ENCODE results near the gene DDX49.
"Not testable (repeated sequence)": the region's sequence is repeated elsewhere in the genome, so short reads cannot be mapped to it uniquely, and the experiment has no call there.

Gene DDX49

DNA sequence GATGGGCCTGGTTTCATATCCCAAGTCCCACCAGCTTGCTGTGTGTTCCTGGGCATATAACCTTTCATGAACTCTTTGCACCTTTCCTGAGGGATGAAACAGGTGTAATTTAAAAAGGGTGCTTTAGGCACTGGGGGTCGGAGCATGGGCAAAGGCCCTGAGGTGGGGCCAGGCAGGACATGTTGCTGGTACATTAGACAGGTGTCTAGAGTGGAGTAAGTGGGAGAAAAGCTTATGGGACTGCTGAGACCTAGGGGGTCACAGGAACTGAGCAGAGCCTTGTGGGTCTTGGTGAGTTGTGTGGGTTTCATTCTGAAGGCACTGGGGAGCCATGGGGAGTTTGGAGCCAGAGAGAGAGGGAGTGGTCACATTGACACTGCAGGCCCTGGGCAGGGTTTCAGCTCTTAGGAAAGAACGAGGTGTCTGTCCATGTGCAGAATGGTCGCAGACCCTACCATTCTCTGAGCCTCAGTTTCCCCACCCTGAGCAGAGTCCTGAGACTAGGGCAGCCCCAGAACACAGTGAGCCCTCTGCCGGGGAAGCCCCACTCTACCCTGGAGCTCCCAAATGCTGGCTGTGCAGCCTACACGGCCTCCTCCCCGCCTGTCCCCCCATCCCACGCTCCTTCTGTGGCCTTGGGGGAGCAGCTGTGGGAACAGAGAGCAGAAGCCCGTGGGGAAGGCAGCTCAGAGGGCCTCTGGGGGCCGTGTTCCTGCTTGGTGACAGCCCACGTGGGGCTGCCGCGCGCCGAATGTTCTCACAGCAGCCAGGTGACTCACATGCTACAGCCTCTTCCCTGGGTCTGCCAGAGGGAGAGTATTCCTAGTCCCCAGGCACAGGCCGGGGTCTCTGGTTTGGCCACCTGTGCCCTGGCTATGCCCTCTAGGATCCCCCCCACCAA, 28.8 kb downstream of the DDX49 start:
- Histone ChIP-seq H3K4me3 (ENCODE audit: low read depth, low read length) (no peak overlapping the region), H3K27me3 (ENCODE audit: insufficient read depth, low read depth, severe bottlenecking) (no peaks in the 10 kb centered on the region), H3K27ac (no peak overlapping the region), H3K9me3 (ENCODE audit: severe bottlenecking) (peaks cover 2% of the 10 kb centered on the region), H3K36me3 (no peaks in the 10 kb centered on the region)
- DNase-seq: no peak
- TF ChIP-seq, protein P1, sequence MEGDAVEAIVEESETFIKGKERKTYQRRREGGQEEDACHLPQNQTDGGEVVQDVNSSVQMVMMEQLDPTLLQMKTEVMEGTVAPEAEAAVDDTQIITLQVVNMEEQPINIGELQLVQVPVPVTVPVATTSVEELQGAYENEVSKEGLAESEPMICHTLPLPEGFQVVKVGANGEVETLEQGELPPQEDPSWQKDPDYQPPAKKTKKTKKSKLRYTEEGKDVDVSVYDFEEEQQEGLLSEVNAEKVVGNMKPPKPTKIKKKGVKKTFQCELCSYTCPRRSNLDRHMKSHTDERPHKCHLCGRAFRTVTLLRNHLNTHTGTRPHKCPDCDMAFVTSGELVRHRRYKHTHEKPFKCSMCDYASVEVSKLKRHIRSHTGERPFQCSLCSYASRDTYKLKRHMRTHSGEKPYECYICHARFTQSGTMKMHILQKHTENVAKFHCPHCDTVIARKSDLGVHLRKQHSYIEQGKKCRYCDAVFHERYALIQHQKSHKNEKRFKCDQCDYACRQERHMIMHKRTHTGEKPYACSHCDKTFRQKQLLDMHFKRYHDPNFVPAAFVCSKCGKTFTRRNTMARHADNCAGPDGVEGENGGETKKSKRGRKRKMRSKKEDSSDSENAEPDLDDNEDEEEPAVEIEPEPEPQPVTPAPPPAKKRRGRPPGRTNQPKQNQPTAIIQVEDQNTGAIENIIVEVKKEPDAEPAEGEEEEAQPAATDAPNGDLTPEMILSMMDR (IDR thresholded peaks at IDR 0.05; ENCODE audit: low read depth, low read length): no peak

DNA sequence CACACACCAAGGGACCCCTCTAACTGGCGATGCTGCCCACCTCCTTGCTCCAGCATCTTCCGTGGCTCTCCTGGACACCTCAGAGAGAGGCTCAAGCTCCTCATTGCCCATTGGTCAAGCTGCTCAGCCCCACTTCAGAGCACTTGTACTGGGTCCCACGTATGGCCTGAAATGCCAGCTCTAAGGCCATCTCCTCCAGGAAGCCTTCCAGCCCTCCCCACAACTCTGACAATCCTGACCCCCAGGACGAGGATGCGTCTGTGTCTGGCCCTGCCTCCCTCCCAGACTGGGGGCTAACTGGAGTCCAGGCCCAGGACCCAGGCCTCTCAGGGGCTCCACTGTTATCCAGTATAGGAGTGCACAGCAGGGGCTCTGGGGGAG, 29.5 kb downstream of the DDX49 start:
- no peak for DNase-seq
- Histone ChIP-seq H3K27me3 (ENCODE audit: insufficient read depth, low read depth, severe bottlenecking) (no peaks in the 10 kb centered on the region), H3K9me3 (ENCODE audit: severe bottlenecking) (peaks cover 2% of the 10 kb centered on the region), H3K27ac (no peak overlapping the region), H3K36me3 (no peaks in the 10 kb centered on the region), H3K4me3 (ENCODE audit: low read depth, low read length) (no peak overlapping the region)
- TF ChIP-seq, protein P1 (IDR thresholded peaks at IDR 0.05; ENCODE audit: low read depth, low read length): no peak

DNA sequence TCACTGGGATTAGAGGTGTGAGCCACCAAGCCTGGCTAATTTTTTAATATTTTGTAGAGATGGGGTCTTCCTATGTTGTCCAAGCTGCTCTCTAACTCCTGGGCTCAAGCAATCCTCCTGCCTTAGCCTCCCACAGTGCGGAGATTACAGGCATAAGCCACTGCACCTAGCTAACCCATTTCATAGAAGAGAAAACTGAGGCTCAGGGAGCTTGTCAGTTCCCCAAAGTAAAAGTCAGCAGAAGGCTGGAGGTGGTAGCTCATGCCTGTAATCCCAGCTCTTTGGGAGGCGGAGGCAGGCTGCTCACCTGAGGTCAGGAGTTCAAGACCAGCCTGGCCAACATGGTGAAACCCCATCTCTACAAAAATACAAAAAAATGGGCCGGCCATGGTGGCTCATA, 30.3 kb downstream of the DDX49 start:
- TF ChIP-seq, protein P1 (IDR thresholded peaks at IDR 0.05; ENCODE audit: low read depth, low read length): no peak
- H3K27ac ChIP-seq: no peak overlapping the region

DNA sequence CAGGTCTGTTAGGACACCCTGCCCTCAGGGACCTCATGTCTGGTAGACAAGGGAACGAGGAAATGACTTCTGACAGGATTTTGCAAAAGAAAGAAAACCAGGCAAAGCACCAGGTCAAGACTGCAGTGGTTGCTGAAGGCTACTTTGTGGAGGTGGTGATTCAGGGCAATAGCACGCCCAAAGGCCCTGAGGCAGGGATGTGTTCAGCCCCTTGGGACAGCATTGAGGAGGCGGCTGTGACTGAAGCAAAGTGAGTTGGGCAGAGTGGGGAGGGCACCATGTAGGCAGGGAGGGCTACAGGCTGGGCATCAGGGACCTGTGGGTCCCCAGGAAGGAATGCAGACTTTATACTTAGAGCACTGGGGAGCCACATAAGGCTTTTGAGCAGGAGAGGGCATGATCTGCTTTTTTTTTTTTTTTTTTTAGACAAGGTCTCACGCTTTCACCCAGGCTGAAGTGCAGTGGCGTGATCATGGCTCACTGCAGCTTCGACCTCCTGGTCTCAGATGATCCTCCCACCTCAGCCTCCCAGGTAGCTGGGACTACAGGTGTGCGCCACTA, 32.3 kb downstream of the DDX49 start:
- H3K4me3 ChIP-seq (ENCODE audit: low read depth, low read length): no peak overlapping the region
- H3K9me3 ChIP-seq (ENCODE audit: severe bottlenecking): peaks cover 2% of the 10 kb centered on the region
- no peak overlapping the region for H3K27ac ChIP-seq
- H3K36me3 ChIP-seq: no peaks in the 10 kb centered on the region
- H3K27me3 ChIP-seq (ENCODE audit: insufficient read depth, low read depth, severe bottlenecking): no peaks in the 10 kb centered on the region
- TF ChIP-seq, protein P1 (IDR thresholded peaks at IDR 0.05; ENCODE audit: low read depth, low read length): no peak
- no peak for DNase-seq

More for the DNA sequence above, 30.3 kb downstream of the DDX49 start:
- H3K4me3 ChIP-seq (ENCODE audit: low read depth, low read length): no peak overlapping the region
- H3K9me3 ChIP-seq (ENCODE audit: severe bottlenecking): peaks cover 2% of the 10 kb centered on the region
- DNase-seq: no peak
- H3K27me3 ChIP-seq (ENCODE audit: insufficient read depth, low read depth, severe bottlenecking): no peaks in the 10 kb centered on the region
- no peaks in the 10 kb centered on the region for H3K36me3 ChIP-seq

DNA sequence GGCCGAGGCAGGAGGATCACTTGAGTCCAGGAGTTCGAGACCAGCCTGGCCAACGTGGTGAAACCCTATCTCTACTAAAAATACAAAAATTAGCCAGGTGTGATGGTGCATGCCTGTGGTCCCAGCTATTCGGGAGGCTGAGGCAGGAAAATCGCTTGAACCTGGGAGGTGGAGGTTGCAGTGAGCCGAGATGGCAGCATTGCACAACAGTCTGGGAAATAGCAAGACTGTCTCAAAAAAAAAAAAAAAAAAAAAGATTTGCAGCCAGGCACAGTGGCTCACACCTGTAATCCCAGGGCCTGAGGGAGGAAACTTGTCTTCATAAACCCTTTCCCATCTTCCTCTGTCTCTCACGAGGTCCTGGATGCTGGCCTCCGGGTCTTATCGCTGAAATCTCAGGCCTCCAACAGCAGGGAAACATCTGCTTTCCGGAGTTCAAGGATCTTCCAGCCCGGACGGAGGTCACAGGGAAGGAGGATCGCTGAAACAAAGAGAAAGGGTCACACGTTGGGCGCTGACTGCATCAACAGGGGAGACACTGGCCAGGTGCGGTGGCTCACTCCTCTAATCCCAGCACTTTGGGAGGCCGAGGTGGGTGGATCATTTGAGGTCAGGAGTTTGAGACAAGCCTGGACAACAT, 33.0 kb downstream of the DDX49 start:
- not testable (repeated sequence) for DNase-seq; H3K27ac ChIP-seq; H3K9me3 ChIP-seq (ENCODE audit: severe bottlenecking); H3K27me3 ChIP-seq (ENCODE audit: insufficient read depth, low read depth, severe bottlenecking); H3K36me3 ChIP-seq; H3K4me3 ChIP-seq (ENCODE audit: low read depth, low read length)

DNA sequence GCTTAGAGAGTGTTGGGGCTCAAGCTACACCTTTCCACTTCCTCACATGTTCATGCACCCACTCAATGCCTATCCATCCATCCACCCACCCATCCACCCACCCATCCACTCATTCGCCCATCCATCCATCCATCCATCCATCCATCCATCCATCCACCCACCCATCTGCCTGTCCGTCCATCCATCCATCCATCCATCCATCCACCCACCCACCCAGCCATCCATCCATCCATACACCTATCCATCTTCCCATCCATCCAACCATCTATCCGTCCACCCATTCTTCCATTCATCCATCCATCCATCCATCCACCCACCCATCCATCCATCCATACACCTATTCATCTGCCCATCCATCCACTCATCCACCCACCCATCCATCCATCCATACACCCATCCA, 34.6 kb downstream of the DDX49 start:
- no peak overlapping the region for H3K4me3 ChIP-seq (ENCODE audit: low read depth, low read length)
- no peak for DNase-seq
- TF ChIP-seq, protein P1 (IDR thresholded peaks at IDR 0.05; ENCODE audit: low read depth, low read length): no peak
- no peak overlapping the region for H3K27ac ChIP-seq
- no peaks in the 10 kb centered on the region for H3K27me3 ChIP-seq (ENCODE audit: insufficient read depth, low read depth, severe bottlenecking)
- no peaks in the 10 kb centered on the region for H3K9me3 ChIP-seq (ENCODE audit: severe bottlenecking)
- H3K36me3 ChIP-seq: no peaks in the 10 kb centered on the region

Measured in WERI-Rb-1 (cell line).